ENCODE measurements around the gene KCNJ16. TPM values are rescaled to one million over a fixed set of nuclear protein-coding genes. Genes with fewer than 3 reads are reported as not detected.

KCNJ16 gene
- total and polyA plus RNA-seq, 2 of the 13 experiments (the other 11 are each of a cell fraction or from before 2014, with no cell fraction given): not detected

DNA sequence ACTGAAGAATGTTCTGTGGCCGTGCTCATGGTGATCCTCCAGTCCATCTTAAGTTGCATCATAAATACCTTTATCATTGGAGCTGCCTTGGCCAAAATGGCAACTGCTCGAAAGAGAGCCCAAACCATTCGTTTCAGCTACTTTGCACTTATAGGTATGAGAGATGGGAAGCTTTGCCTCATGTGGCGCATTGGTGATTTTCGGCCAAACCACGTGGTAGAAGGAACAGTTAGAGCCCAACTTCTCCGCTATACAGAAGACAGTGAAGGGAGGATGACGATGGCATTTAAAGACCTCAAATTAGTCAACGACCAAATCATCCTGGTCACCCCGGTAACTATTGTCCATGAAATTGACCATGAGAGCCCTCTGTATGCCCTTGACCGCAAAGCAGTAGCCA lies 57.5 kb downstream of the KCNJ16 start:
- WGBS (ENCODE audit: low lambda C conversion rate): 28% methylated on average over 11 of the region's 11 CpGs
- H3K36me3 ChIP-seq (replicated peaks in 1 of 2; ENCODE audit: control insufficient read depth in 1 of 2, insufficient read depth in 2 of 2, low read length in 2 of 2): no peaks in the 10 kb centered on the region
- no peak for ATAC-seq
- CTCF ChIA-PET (ENCODE audit: low intra/inter-chr PET ratio, low total read pairs): no interaction called here
- POLR2A ChIA-PET: no interaction called here
- H3K9me3 ChIP-seq (ENCODE audit: low read length): peaks cover 5% of the 10 kb centered on the region; the same call in 1 of the 2 replicates
- no TSS peak for BruUV-seq (replicated peaks)
- no peak for FAIRE-seq
- H3K9ac ChIP-seq (ENCODE audit: insufficient read depth, low read depth, low read length): no peak overlapping the region
- DNase-seq (ENCODE audit: low spot score): no peak
- TF ChIP-seq ZNF350 (CRISPR knock-in tag; IDR thresholded peaks at IDR 0.05; ENCODE audit: borderline replicate concordance, low read depth): no peak
- TF ChIP-seq, protein P1, sequence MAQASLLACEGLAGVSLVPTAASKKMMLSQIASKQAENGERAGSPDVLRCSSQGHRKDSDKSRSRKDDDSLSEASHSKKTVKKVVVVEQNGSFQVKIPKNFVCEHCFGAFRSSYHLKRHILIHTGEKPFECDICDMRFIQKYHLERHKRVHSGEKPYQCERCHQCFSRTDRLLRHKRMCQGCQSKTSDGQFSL (CRISPR knock-in tag; IDR thresholded peaks at IDR 0.05): no peak
- TF ChIP-seq, protein P2, sequence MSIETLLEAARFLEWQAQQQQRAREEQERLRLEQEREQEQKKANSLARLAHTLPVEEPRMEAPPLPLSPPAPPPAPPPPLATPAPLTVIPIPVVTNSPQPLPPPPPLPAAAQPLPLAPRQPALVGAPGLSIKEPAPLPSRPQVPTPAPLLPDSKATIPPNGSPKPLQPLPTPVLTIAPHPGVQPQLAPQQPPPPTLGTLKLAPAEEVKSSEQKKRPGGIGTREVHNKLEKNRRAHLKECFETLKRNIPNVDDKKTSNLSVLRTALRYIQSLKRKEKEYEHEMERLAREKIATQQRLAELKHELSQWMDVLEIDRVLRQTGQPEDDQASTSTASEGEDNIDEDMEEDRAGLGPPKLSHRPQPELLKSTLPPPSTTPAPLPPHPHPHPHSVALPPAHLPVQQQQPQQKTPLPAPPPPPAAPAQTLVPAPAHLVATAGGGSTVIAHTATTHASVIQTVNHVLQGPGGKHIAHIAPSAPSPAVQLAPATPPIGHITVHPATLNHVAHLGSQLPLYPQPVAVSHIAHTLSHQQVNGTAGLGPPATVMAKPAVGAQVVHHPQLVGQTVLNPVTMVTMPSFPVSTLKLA (IDR thresholded peaks at IDR 0.05): peak; percentile 93
- no peak overlapping the region for H3K4me2 ChIP-seq (ENCODE audit: low read depth, low read length)
- H3K4me3 ChIP-seq (replicated peaks in 1 of 3; ENCODE audit: insufficient read depth in 1 of 3, low read depth in 2 of 3, low read length in 3 of 3): no peak overlapping the region
- no peaks in the 10 kb centered on the region for H3K27me3 ChIP-seq (ENCODE audit: control insufficient read depth in 1 of 2, insufficient read depth in 2 of 2, low read length in 2 of 2)
- no peaks in the 10 kb centered on the region for H3K79me2 ChIP-seq (ENCODE audit: insufficient read depth, low read length)
- intact Hi-C loops (cut with micrococcal nuclease; ENCODE audit: unreplicated experiment): no loop called here
- H2AFZ ChIP-seq (ENCODE audit: low read length): no peak overlapping the region
- no peak overlapping the region for H3K27ac ChIP-seq (ENCODE audit: extremely low read length, insufficient read depth, low read length)
- in situ Hi-C loops (cut with HindIII; ENCODE audit: extremely low pct_ligation_motif_present, low pct_unique_long_range_greater_than_20kb): no loop called here
- no peaks in the 10 kb centered on the region for H3K4me1 ChIP-seq (ENCODE audit: insufficient read depth, low read length)
- H4K20me1 ChIP-seq (ENCODE audit: insufficient read depth, low read length): no peaks in the 10 kb centered on the region

DNA sequence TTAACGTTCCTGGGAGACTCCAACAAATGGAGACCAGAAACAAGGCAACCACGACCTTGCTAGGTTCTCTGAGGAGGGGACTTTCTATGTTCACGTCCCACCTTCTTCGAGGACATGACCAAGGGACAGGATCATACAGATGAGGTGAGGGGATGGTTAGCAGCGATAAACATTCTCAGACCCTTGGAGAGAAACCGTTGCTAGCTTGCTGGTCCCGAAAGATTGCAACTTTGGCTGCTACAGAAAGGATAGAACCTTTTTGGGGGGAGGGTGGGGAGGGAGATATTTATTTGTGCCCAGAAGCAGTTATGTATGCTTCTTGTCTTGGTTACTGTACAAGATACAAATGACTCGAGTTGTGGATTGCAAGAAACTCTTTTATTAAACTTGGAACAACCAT lies 59.0 kb downstream of the KCNJ16 start:
- Histone ChIP-seq H3K4me1 (ENCODE audit: insufficient read depth, low read length) (no peaks in the 10 kb centered on the region), H2AFZ (ENCODE audit: low read length) (no peak overlapping the region), H3K36me3 (replicated peaks in 1 of 2; ENCODE audit: control insufficient read depth in 1 of 2, insufficient read depth in 2 of 2, low read length in 2 of 2) (no peaks in the 10 kb centered on the region), H4K20me1 (ENCODE audit: insufficient read depth, low read length) (no peaks in the 10 kb centered on the region), H3K9ac (ENCODE audit: insufficient read depth, low read depth, low read length) (no peak overlapping the region), H3K9me3 (ENCODE audit: low read length) (peaks cover 5% of the 10 kb centered on the region; the same call in 1 of the 2 replicates), H3K27me3 (ENCODE audit: control insufficient read depth in 1 of 2, insufficient read depth in 2 of 2, low read length in 2 of 2) (no peaks in the 10 kb centered on the region), H3K79me2 (ENCODE audit: insufficient read depth, low read length) (no peaks in the 10 kb centered on the region), H3K4me3 (replicated peaks in 1 of 3; ENCODE audit: insufficient read depth in 1 of 3, low read depth in 2 of 3, low read length in 3 of 3) (no peak overlapping the region), H3K27ac (ENCODE audit: extremely low read length, insufficient read depth, low read length) (no peak overlapping the region), H3K4me2 (ENCODE audit: low read depth, low read length) (no peak overlapping the region)
- WGBS (ENCODE audit: low lambda C conversion rate): 28% methylated on average over 8 of the region's 8 CpGs
- ChIA-PET POLR2A (no interaction called here), CTCF (ENCODE audit: low intra/inter-chr PET ratio, low total read pairs) (no interaction called here)
- in situ Hi-C loops (cut with HindIII; ENCODE audit: extremely low pct_ligation_motif_present, low pct_unique_long_range_greater_than_20kb): no loop called here
- FAIRE-seq (no peak), ATAC-seq (no peak), DNase-seq (ENCODE audit: low spot score) (no peak)
- intact Hi-C loops (cut with micrococcal nuclease; ENCODE audit: unreplicated experiment): no loop called here
- no TSS peak for BruUV-seq (replicated peaks)
- TF ChIP-seq ZNF17 (CRISPR knock-in tag; IDR thresholded peaks at IDR 0.05): no peak
- TF ChIP-seq, protein P1 (CRISPR knock-in tag; IDR thresholded peaks at IDR 0.05): no peak
- no peak for TF ChIP-seq ZNF3 (CRISPR knock-in tag; IDR thresholded peaks at IDR 0.05)
- TF ChIP-seq, protein P3, sequence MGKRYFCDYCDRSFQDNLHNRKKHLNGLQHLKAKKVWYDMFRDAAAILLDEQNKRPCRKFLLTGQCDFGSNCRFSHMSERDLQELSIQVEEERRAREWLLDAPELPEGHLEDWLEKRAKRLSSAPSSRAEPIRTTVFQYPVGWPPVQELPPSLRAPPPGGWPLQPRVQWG (CRISPR knock-in tag; IDR thresholded peaks at IDR 0.05; ENCODE audit: borderline replicate concordance, low read depth): no peak
- no peak for TF ChIP-seq RFXAP (CRISPR knock-in tag; IDR thresholded peaks at IDR 0.05; ENCODE audit: borderline replicate concordance)
- TF ChIP-seq TCF7 (IDR thresholded peaks at IDR 0.05; ENCODE audit: low read depth): no peak
- TF ChIP-seq SP4 (CRISPR knock-in tag; IDR thresholded peaks at IDR 0.05): no peak
- no peak for TF ChIP-seq ZNF367 (CRISPR knock-in tag; IDR thresholded peaks at IDR 0.05; ENCODE audit: borderline replicate concordance)
- no peak for TF ChIP-seq HNRNPK (IDR thresholded peaks at IDR 0.05; ENCODE audit: low read depth, low read length, poor library complexity, severe bottlenecking)
- TF ChIP-seq SNRNP70 (IDR thresholded peaks at IDR 0.05; ENCODE audit: low read depth, low read length): no peak
- no peak for TF ChIP-seq SALL2 (CRISPR knock-in tag; IDR thresholded peaks at IDR 0.05)
- no peak for TF ChIP-seq FOXK1 (CRISPR knock-in tag; IDR thresholded peaks at IDR 0.05; ENCODE audit: borderline replicate concordance, low read depth)
- TF ChIP-seq, protein P4, sequence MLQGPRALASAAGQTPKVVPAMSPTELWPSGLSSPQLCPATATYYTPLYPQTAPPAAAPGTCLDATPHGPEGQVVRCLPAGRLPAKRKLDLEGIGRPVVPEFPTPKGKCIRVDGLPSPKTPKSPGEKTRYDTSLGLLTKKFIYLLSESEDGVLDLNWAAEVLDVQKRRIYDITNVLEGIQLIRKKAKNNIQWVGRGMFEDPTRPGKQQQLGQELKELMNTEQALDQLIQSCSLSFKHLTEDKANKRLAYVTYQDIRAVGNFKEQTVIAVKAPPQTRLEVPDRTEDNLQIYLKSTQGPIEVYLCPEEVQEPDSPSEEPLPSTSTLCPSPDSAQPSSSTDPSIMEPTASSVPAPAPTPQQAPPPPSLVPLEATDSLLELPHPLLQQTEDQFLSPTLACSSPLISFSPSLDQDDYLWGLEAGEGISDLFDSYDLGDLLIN (CRISPR knock-in tag; IDR thresholded peaks at IDR 0.05; ENCODE audit: borderline replicate concordance): no peak

Data from HepG2 (cell line).